LNCaP clone FGC (cell line): ENCODE data around the gene UTP4.

ENCODE experiments used
- DNase-seq: peaks from one replicate; pipeline ENCODE4 v3.0.0-alpha.2; 2011; ENCODE audit warnings: low read depth
- H3K4me3 ChIP-seq: 2 replicates; pipeline ENCODE4 v1.5.1; 2011; ENCODE audit warnings: mild to moderate bottlenecking, low read depth, low read length, control low read depth
- TF ChIP-seq, protein P1 (sequence below): IDR thresholded peaks from 2 replicates; pipeline ENCODE4 v1.5.1; 2012; ENCODE audit warnings: mild to moderate bottlenecking; ENCODE audit not compliant: control insufficient read depth, insufficient read depth; ENCODE audit errors: extremely low read depth

UTP4 gene

DNA sequence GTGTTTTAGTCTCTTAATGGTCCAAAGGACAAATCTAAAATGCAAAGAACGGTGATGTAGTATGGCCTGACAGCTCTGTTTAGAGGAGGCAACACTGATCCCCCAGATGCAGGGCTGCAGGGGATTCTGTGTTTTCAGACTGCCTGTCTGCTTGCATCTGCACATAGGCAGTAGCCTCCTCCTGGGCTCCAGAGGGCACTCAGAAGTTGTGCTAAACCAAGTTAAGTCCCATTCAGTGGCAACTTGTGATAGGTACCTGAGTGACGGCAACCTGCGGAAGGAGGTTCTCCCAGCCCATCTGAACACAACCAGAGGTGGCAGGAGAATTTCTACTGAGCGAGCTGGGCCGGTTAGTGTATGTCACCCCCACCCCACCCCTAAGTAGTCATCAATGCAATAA, 17.1 kb upstream of the UTP4 start:
- H3K4me3 ChIP-seq, result no peak overlapping the region
- TF ChIP-seq, protein P1, sequence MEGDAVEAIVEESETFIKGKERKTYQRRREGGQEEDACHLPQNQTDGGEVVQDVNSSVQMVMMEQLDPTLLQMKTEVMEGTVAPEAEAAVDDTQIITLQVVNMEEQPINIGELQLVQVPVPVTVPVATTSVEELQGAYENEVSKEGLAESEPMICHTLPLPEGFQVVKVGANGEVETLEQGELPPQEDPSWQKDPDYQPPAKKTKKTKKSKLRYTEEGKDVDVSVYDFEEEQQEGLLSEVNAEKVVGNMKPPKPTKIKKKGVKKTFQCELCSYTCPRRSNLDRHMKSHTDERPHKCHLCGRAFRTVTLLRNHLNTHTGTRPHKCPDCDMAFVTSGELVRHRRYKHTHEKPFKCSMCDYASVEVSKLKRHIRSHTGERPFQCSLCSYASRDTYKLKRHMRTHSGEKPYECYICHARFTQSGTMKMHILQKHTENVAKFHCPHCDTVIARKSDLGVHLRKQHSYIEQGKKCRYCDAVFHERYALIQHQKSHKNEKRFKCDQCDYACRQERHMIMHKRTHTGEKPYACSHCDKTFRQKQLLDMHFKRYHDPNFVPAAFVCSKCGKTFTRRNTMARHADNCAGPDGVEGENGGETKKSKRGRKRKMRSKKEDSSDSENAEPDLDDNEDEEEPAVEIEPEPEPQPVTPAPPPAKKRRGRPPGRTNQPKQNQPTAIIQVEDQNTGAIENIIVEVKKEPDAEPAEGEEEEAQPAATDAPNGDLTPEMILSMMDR, result no peak
- no peak for DNase-seq

GRCh38 chr16:69115837-69116236, 16.6 kb upstream of the UTP4 start:
- DNase-seq, result no peak
- TF ChIP-seq, protein P1, result no peak
- no peak overlapping the region for H3K4me3 ChIP-seq

DNA sequence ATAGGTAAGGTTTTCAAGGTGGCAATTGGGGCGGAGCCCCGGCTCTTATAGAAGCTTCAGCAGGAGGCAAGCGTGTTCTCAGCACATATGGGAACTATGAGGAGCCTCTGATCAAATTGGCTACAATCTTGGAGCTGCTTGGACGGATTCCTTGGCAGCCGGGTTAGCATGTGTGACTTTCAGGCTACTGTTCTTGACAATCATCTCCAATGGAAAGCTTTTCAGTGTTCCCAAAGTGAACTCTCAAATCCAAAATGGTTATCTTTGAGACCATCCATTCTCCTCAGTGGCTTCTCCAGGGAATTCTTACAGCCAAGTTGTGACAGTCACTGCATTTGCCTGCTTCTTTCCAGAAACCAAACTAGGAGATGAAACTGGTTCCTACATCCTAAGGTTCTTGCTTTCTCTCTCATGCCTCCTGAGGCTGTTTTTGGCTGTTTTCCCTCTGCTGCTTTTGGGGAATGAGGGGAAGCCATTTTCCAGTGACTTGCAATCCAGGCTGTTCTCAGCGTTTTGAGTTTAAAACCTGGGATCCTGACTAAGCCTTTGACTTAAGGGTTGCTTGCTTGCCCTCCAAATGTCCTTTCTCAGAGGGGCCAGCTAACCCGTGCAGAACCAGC, 16.1 kb upstream of the UTP4 start:
- H3K4me3 ChIP-seq, result no peak overlapping the region
- DNase-seq, result no peak
- TF ChIP-seq, protein P1, result no peak

DNA sequence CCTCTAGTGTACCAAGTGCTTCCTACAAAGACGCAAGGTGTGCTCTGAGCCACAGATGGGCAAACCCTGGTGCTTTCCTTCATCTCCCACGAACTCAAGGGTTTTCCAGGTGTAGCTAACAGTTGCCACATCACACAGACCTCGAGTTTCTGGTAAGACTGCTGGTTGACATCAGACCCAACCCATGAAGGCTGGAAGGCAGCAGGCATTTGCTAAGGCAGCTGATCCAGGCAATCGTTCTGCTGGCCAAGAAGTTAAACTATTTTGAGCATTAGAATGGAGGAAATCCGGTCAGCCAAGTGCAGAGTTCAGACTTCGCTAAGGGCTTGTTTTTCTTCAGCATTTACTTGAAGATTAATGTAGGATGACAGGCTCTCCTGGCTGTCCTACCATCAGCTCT, 15.5 kb upstream of the UTP4 start:
- DNase-seq, result no peak
- TF ChIP-seq, protein P1, result no peak
- H3K4me3 ChIP-seq, result no peak overlapping the region

DNA sequence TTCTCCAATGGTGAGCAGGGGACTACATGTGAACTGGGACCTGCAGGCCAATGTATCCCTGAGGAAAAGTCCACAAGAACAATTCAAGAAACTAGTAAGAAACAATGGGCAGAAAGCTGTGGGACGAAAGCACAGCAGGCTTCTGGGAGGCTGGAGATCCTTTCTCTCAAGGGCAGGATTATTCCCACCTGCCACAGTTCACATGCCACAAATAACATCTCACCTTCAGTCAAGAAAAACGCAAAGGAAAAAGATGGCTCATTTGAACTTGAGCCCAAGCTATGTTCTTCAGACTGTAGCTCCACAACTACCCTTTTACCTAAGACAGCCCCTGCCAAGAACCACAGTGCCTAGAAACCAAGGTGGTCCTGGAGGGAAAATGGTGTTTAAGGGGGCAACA, 14.0 kb upstream of the UTP4 start:
- DNase-seq, result no peak
- TF ChIP-seq, protein P1, result no peak
- H3K4me3 ChIP-seq, result no peak overlapping the region

GRCh38 chr16:69118994-69119393, 13.5 kb upstream of the UTP4 start:
- H3K4me3 ChIP-seq, result no peak overlapping the region
- TF ChIP-seq, protein P1, result no peak
- no peak for DNase-seq

DNA sequence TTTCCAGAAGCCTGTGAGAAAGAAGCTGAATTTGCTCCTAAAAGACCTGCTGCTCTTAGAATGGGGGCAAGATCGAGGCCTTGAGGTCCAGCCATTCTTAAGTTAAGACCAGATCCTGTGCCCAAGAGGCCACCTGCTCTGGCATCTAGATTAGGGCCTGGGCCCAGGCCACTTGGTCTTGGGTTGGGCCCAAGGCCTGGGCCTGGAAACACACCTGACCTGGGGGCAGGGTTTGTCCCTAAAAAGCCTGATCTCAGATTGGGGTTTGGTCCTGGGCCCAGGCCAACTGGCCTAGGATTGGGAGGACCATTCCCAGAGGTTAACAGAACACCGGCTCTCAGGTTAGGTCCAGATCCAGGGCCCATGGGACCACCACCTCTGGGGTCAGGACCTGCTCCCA, 12.9 kb upstream of the UTP4 start:
- H3K4me3 ChIP-seq, result no peak overlapping the region
- DNase-seq, result no peak
- TF ChIP-seq, protein P1, result no peak
